HEK293 (cell line): ENCODE results near the gene PROX2.

Source experiments
- CTCF ChIA-PET: fragments of 350-600 bp; formaldehyde crosslinking; extraction: SDS; loops from one replicate; lab custom pipeline; 2021; ENCODE audit warnings: antibody characterized with exemption; lab: Yijun Ruan, JAX
- POLR2A ChIA-PET: fragments of 300-600 bp; formaldehyde crosslinking; extraction: SDS; loops from one replicate; lab custom pipeline; 2020; ENCODE audit warnings: antibody characterized with exemption, inconsistent platforms; lab: Yijun Ruan, JAX
- H3K27ac ChIP-seq: fragments of 200-500 bp; sonication (Bioruptor generic); 2 replicates; pipeline ENCODE4 v1.5.1; 2014; ENCODE audit warnings: low read depth, low read length, control low read depth, inconsistent platforms; ENCODE audit errors: extremely low read depth
- H3K36me3 ChIP-seq, 2 experiments: fragments of 200-500 bp in 1 of 2; sonication (Bioruptor generic) in 1 of 2; 1 replicate in 1 of 2; 2 replicates in 1 of 2; pipeline ENCODE4 v1.5.1; 2014 to 2017; ENCODE audit warnings: inconsistent platforms in 2 of 2, low read length in 2 of 2; ENCODE audit not compliant: control insufficient read depth in 2 of 2, insufficient read depth in 1 of 2
- H3K4me1 ChIP-seq: fragments of 200-500 bp; sonication (Bioruptor generic); 2 replicates; pipeline ENCODE4 v1.5.1; 2014; ENCODE audit warnings: mild to moderate bottlenecking, low read length, inconsistent platforms; ENCODE audit not compliant: control insufficient read depth, insufficient read depth
- H3K4me3 ChIP-seq: 2 replicates; pipeline ENCODE4 v1.5.1; 2011; ENCODE audit warnings: low read depth, mild to moderate bottlenecking, control low read depth, low read length, moderate library complexity
- H3K9me3 ChIP-seq: fragments of 200-500 bp; sonication (Bioruptor generic); 2 replicates; pipeline ENCODE4 v1.5.1; 2014; ENCODE audit warnings: low read depth, low read length, inconsistent platforms; ENCODE audit not compliant: control insufficient read depth, insufficient read depth
- GLIS2 ChIP-seq: fragments of 450-650 bp; formaldehyde crosslinking; IDR thresholded peaks from 2 replicates; pipeline ENCODE4 v1.5.1; 2016; ENCODE audit warnings: missing biosample characterization, missing genetic modification characterization
- KLF8 ChIP-seq: fragments of 450-650 bp; formaldehyde crosslinking; IDR thresholded peaks from 2 replicates; pipeline ENCODE4 v1.5.1; 2016; ENCODE audit warnings: missing biosample characterization, missing genetic modification characterization
- MEIS1 ChIP-seq: sonication (generic); formaldehyde crosslinking; IDR thresholded peaks from 2 replicates; pipeline ENCODE4 v1.8.1; 2022; ENCODE audit warnings: missing genetic modification reagents, mild to moderate bottlenecking, borderline replicate concordance
- YY1 ChIP-seq: fragments of 450-650 bp; formaldehyde crosslinking; IDR thresholded peaks from 2 replicates; pipeline ENCODE4 v1.5.1; 2018; ENCODE audit warnings: missing biosample characterization, missing genetic modification characterization
- ZBTB1 ChIP-seq: fragments of 450-650 bp; formaldehyde crosslinking; IDR thresholded peaks from 2 replicates; pipeline ENCODE4 v1.5.1; 2016; ENCODE audit warnings: missing biosample characterization, missing genetic modification characterization
- ZBTB8A ChIP-seq: fragments of 450-650 bp; formaldehyde crosslinking; IDR thresholded peaks from 2 replicates; pipeline ENCODE4 v1.5.1; 2016; ENCODE audit warnings: missing biosample characterization, missing genetic modification characterization
- ZNF132 ChIP-seq: fragments of 450-650 bp; formaldehyde crosslinking; IDR thresholded peaks from 2 replicates; pipeline ENCODE4 v1.5.1; 2017; ENCODE audit warnings: missing biosample characterization, missing genetic modification characterization, borderline replicate concordance
- ZNF157 ChIP-seq: fragments of 450-650 bp; formaldehyde crosslinking; IDR thresholded peaks from 2 replicates; pipeline ENCODE4 v1.5.1; 2016; ENCODE audit warnings: missing biosample characterization, missing genetic modification characterization
- ZNF184 ChIP-seq: fragments of 450-650 bp; IDR thresholded peaks from 2 replicates; pipeline ENCODE4 v1.5.1; 2018; ENCODE audit warnings: missing biosample characterization, mild to moderate bottlenecking, missing genetic modification characterization
- ZNF214 ChIP-seq: fragments of 450-650 bp; formaldehyde crosslinking; IDR thresholded peaks from 2 replicates; pipeline ENCODE4 v1.5.1; 2017; ENCODE audit warnings: missing biosample characterization, mild to moderate bottlenecking, missing genetic modification characterization, borderline replicate concordance
- ZNF510 ChIP-seq: fragments of 450-650 bp; formaldehyde crosslinking; IDR thresholded peaks from 2 replicates; pipeline ENCODE4 v1.5.1; 2018; ENCODE audit warnings: mild to moderate bottlenecking, missing genetic modification characterization, missing biosample characterization; ENCODE audit not compliant: insufficient replicate concordance
- ZNF514 ChIP-seq: fragments of 450-650 bp; formaldehyde crosslinking; IDR thresholded peaks from 2 replicates; pipeline ENCODE4 v1.5.1; 2016; ENCODE audit warnings: missing biosample characterization, missing genetic modification characterization
- ZNF518A ChIP-seq: fragments of 450-650 bp; formaldehyde crosslinking; conservative IDR thresholded peaks from 2 replicates; pipeline ENCODE4 v1.5.1; 2016; ENCODE audit warnings: low read depth, missing biosample characterization, missing genetic modification characterization
- ZNF530 ChIP-seq: fragments of 450-650 bp; formaldehyde crosslinking; IDR thresholded peaks from 2 replicates; pipeline ENCODE4 v1.5.1; 2016; ENCODE audit warnings: low read depth, missing biosample characterization, missing genetic modification characterization
- ZNF610 ChIP-seq: fragments of 450-650 bp; formaldehyde crosslinking; IDR thresholded peaks from 2 replicates; pipeline ENCODE4 v1.5.1; 2016; ENCODE audit warnings: missing biosample characterization, missing genetic modification characterization, borderline replicate concordance
- TF ChIP-seq, protein P1 (sequence below): fragments of 450-650 bp; formaldehyde crosslinking; IDR thresholded peaks from 2 replicates; pipeline ENCODE4 v1.5.1; 2016; ENCODE audit warnings: missing biosample characterization, missing genetic modification characterization
- TF ChIP-seq, protein P2 (sequence below): fragments of 450-650 bp; formaldehyde crosslinking; IDR thresholded peaks from 2 replicates; pipeline ENCODE4 v1.5.1; 2017; ENCODE audit warnings: missing biosample characterization, missing genetic modification characterization

Gene PROX2

GRCh38 chr14:74897642-74898041 is 21.7 kb upstream of the PROX2 start (continued):
- no peak for TF ChIP-seq ZNF530 (tag by site-specific recombination)
- TF ChIP-seq ZBTB1 (tag by site-specific recombination): no peak
- no peak for TF ChIP-seq KLF8 (tag by site-specific recombination)

DNA sequence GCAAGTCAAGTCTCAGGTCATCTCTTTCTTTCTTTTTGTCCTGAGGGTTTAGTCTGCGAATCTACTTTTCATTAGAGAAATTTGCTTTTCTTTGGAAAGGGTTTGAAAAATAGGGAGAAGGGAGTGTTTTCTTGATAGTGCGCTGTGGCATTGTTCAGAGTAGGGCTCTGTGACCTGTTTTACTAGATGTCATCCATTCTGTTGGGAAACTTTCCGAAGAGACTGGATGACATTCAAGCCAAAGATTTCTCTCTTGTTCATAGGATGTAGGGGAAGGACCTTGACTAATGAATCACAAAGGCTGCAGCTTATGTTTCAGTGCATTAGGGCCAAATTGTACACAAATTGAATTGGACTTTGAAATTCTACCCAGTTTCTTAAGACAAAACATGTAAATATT is 20.5 kb upstream of the PROX2 start:
- CTCF ChIA-PET: interaction anchor here (7.6 kb wide), 1 partner anchor 11 kb away, joined by 64 read pairs; no protein-coding TSS in a partner anchor
- Histone ChIP-seq H3K27ac (no peak overlapping the region), H3K36me3 (peaks cover 69 to 99% of the 10 kb centered on the region in 2 experiments), H3K4me1 (no peaks in the 10 kb centered on the region)
- TF ChIP-seq ZNF184 (tag by site-specific recombination) (no peak), ZNF157 (tag by site-specific recombination) (no peak)
- TF ChIP-seq, protein P1, sequence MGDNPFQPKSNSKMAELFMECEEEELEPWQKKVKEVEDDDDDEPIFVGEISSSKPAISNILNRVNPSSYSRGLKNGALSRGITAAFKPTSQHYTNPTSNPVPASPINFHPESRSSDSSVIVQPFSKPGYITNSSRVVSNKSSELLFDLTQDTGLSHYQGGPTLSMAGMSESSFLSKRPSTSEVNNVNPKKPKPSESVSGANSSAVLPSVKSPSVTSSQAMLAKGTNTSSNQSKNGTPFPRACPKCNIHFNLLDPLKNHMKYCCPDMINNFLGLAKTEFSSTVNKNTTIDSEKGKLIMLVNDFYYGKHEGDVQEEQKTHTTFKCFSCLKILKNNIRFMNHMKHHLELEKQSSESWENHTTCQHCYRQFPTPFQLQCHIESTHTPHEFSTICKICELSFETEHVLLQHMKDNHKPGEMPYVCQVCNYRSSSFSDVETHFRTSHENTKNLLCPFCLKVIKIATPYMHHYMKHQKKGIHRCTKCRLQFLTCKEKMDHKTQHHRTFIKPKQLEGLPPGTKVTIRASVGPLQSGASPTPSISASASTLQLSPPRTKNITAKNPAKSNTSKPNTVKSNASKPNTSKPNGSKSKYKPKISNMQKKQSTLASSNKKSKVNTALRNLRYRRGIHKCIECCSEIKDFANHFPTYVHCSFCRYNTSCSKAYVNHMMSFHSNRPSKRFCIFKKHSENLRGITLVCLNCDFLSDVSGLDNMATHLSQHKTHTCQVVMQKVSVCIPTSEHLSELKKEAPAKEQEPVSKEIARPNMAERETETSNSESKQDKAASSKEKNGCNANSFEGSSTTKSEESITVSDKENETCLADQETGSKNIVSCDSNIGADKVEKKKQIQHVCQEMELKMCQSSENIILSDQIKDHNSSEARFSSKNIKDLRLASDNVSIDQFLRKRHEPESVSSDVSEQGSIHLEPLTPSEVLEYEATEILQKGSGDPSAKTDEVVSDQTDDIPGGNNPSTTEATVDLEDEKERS (tag by site-specific recombination): no peak
- TF ChIP-seq, all 188 proteins: peak for 0
- Histone ChIP-seq H3K4me3 (no peak overlapping the region), H3K9me3 (no peaks in the 10 kb centered on the region)
- POLR2A ChIA-PET: no interaction called here

DNA sequence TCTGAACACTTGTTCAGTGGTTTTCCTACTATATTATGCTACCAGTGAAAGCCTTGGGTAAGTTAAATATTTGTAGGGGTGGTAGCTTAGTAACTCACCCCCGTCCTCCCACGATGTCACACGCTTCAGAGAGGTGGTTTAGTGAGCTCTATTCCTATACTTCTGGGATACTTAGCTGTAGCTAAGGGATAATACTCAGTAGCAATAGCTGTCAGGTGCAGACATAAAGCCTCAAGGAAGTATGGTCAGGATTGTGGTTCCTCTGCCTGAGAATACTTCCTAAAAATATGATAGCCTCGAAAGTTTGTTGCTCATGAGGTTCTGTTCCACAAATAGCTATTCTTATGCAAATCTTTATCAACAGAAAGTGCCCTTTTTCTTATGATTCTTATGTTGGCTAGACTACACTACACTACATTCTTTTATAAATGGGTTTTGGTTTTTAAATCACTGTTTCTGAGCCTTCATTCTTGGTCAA is 17.7 kb upstream of the PROX2 start:
- POLR2A ChIA-PET: interaction anchor here (1.8 kb wide), 1 partner anchor 12 kb away, joined by 7 read pairs; the partner anchor contains the start of gene DLST
- Histone ChIP-seq H3K36me3 (peaks cover 73 to 99% of the 10 kb centered on the region in 2 experiments), H3K4me3 (no peak overlapping the region), H3K27ac (no peak overlapping the region), H3K9me3 (no peaks in the 10 kb centered on the region), H3K4me1 (peaks cover 3% of the 10 kb centered on the region)
- TF ChIP-seq YY1 (tag by site-specific recombination) (no peak), MEIS1 (CRISPR knock-in tag) (no peak), ZNF518A (tag by site-specific recombination) (no peak), ZNF610 (tag by site-specific recombination) (no peak), ZNF214 (tag by site-specific recombination) (no peak), ZNF514 (tag by site-specific recombination) (no peak), ZBTB8A (tag by site-specific recombination) (no peak), ZNF510 (no peak), ZNF132 (no peak), GLIS2 (tag by site-specific recombination) (no peak)
- TF ChIP-seq, protein P2, sequence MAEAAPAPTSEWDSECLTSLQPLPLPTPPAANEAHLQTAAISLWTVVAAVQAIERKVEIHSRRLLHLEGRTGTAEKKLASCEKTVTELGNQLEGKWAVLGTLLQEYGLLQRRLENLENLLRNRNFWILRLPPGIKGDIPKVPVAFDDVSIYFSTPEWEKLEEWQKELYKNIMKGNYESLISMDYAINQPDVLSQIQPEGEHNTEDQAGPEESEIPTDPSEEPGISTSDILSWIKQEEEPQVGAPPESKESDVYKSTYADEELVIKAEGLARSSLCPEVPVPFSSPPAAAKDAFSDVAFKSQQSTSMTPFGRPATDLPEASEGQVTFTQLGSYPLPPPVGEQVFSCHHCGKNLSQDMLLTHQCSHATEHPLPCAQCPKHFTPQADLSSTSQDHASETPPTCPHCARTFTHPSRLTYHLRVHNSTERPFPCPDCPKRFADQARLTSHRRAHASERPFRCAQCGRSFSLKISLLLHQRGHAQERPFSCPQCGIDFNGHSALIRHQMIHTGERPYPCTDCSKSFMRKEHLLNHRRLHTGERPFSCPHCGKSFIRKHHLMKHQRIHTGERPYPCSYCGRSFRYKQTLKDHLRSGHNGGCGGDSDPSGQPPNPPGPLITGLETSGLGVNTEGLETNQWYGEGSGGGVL (tag by site-specific recombination): no peak
- CTCF ChIA-PET: interaction anchor here (3.5 to 7.6 kb wide), 2 partner anchors 14 to 33 kb away, joined by 19 to 64 read pairs; no protein-coding TSS in a partner anchor
